Measurements from ENCODE around the gene HDGFL3. TPM values are rescaled to one million over a fixed set of nuclear protein-coding genes. Genes with fewer than 3 reads are reported as not detected.
"Not testable (repeated sequence)": the region's sequence is repeated elsewhere in the genome, so short reads cannot be mapped to it uniquely, and the experiment has no call there.

Gene HDGFL3
- total RNA-seq, 1 donor, result 6.2 TPM

DNA sequence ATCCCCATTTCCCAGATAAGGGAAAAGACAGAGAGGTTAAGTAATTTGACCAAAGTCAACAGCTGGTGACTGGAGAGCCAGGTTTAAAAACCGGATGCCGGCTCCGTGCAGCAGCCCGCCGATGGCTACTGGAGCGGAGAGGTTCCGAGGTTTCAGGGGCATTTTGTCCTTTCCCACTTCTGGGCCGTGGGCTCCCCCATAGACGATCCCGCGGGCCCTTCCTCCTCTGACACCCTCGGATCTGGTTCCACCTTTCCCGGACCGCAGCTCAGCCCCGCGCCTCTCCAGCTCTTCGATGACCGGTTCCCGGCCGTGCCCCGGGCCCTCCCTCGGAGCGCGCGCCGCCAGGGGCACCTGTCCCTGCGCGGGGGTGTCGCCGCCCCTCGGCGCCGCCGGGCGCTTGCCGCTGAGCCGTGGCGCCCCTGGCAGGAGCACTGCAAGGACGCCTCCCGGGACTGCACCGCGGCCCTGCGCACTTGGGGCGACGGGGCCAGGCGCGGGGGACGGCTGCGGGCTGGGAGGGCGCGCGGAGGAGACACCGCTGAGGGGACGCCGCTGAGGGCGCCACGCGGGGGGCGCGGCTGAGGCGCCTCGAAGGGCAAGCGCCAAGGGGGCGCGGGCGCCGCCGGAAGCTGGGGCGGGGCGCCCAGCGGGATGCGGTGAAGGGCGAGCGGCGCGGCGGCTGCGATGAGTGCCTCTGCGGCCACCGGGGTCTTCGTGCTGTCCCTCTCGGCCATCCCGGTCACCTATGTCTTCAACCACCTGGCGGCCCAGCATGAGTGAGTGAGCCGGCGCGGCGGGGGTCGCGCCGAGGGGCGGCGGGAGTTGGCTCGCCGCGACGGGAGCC, 100.4 kb downstream of the HDGFL3 start, which contains the start of gene TM6SF1:
Gene TM6SF1 (plus strand): TSS at position 652 of the 847 bp plus-strand sequence. CDS start 36 bp downstream, at position 688.
- DNase-seq (ENCODE audit: low read depth in 2 of 3, low spot score in 2 of 3), result peak in 2 of 3 donors; percentile 55 to 61

DNA sequence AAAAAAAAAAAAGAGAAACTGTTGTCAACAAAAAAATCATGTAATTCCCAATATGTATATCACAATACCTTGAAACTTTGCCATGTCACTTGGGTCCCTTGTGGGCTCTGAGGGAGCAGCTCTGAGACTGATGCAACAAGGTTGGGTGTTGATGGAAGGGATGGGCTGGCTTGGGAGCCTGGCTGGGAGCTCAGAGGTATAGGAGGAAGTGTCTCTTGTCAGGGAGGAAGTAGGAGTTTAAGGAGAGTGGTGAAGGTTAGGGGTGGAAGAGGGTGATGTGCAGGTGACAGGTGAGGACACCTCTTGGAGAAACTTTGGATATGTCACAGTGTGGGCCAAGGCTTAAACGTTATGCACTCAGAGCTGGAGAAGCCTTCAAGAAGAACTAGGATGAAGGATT, 102.2 kb downstream of the HDGFL3 start:
- DNase-seq (ENCODE audit: low read depth in 2 of 3, low spot score in 2 of 3), result no peak

DNA sequence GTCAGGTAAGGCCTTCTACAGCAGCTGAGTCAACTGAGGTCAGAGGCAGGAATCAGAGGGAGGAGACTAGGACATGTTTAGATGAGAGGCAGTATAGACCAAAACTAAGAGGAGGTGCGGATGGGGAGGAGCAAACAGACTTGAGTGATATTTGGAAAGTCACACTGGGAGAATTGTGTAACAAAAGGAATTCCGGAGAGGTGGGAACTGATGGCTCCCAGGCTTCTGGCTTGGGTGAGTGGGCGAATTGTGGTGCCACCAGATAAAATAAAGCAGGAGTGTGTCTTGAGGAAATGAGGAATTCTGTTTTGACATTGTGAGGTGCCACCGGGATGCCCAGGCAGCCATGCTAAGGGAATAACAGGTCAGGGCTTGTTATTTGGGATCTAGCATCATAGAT, 103.5 kb downstream of the HDGFL3 start:
- no peak for DNase-seq (ENCODE audit: low read depth in 2 of 3, low spot score in 2 of 3)

DNA sequence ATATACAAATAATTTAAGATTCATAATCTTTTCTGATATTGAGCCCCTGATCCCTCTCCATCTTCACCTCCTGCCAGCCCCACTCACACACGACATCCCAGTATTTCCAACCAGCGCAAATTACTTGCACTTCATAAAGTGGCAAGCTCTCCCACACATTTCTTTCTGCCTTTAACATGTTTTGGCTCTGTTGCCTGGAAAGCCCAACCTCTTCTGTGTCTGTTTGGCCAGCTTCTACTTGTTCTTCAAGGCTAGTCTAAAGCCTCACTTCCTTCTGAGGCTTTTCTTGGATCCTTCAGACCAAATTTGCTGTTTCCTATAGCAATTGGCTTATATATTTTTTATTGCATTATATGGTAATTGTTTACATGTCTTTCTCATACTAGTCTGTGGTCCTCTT, 105.3 kb downstream of the HDGFL3 start:
- DNase-seq (ENCODE audit: low read depth in 2 of 3, low spot score in 2 of 3), result no peak

DNA sequence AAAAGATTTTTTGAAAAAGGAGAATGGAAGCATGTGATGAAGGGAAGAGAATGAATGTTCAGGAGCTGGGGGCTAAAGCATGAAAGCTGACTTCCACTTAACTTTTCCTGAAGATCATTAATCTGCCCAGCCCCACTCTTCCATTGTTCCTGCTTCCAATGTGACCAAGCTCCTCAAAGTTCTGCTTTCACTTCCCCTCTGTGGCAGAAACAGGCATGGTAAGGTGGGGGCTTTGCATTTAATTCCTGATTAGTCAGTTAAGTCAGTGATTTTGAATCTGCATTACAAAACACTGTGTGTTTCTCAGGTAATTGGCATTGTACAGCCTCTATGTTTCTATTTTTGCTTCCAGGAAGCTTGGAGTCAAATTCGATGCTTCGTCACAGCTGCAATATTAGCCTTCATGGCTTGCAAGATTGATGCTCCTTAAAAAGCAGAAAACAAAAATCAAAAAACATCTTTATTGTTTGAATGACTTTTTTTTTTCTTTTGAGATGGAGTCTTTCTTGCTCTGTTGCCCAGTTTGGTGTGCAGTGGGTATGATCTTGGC, 107.5 kb downstream of the HDGFL3 start:
- peak in 1 of 3 donors; percentile 29 for DNase-seq (ENCODE audit: low read depth in 2 of 3, low spot score in 2 of 3)

DNA sequence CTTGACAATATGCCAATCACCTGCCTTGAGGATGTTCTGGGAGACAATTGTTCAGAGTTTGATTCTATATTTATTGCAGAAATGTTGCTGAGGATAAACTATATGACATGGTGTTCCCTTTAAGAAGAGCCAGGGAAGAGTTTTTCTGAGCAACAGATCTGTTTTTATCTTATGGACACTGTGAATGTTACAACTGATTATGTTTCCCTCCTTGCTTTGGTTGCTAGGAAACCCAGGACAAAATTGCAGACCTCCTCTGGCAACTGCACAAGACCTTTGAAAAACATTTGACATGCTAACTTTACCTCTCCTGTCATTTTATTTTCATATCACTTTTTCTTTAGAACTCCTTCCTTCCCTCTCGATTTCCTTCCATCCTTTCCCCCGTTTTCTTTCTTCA, 108.3 kb downstream of the HDGFL3 start:
- peak in 1 of 3 donors; percentile 19 for DNase-seq (ENCODE audit: low read depth in 2 of 3, low spot score in 2 of 3)

DNA sequence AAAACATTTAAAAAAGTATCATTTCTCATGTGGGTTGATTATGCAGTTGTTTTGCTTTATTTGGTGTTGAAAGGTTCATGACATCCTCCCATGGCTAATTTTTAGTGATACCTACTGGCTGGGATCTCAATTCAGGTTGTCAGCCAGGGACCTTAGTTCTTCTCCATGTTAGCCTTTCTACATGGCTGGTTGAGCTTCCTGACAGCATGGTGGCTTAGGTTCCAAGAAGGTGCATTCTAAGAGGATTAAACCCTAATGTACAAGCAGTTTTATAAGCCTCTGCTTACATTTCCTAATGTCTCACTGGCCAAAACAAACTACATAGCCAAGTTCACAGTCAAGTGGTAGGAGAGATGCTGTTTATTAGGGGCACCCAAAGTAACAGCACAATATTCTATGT, 109.5 kb downstream of the HDGFL3 start:
- DNase-seq (ENCODE audit: low read depth in 2 of 3, low spot score in 2 of 3), result no peak

DNA sequence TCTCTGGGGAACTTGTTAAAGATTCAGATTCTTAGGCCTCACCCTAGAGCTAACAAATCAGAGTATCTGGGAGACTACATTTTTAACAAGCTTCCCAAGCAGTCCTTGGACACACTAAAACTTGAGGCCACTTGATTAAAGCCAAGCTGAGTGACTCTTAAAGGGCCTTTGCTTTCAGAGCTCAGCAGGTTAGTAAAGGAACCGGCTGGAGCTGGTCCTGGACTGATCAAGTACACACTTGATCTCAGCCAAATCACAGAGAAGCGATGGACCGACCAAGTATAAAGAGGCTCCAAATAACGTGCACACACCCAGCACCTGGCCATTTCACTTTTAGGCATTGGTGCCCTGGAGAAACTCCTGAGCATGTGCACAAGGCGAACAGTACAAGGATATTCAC, 113.0 kb downstream of the HDGFL3 start:
- no peak for DNase-seq (ENCODE audit: low read depth in 2 of 3, low spot score in 2 of 3)

DNA sequence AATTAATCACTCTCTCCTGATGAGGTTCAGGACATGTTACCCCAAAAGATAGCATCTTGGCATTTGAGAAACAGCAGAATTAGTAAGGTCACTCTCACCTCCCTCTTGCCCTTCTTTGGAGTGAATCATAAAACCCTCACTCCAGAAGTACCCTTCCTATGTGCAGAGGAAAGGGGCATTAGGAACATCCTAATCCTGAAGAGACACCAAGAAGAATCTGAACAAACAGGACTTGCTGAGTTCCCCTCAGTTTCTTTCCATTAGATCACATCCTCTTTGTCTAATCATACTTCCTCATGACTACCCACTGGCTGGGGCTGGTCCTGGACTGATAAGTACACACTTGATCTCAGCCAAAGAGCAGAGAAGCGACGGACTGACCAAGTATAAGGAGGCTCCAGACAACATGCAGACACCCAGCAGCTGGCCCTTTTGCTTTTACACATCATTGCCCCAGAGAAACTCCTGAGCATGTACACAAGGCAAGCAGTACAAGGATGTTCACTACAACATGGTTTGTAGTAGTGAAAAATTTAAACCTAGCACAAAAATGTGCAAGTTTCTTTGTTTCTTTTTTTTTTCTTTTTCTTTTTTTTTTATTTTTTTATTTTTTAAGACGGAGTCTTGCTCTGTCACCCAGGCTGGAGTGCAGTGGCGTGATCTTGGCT, 115.2 kb downstream of the HDGFL3 start:
- DNase-seq (ENCODE audit: low read depth in 2 of 3, low spot score in 2 of 3), result peak in 2 of 3 donors; percentile 88 to 96

DNA sequence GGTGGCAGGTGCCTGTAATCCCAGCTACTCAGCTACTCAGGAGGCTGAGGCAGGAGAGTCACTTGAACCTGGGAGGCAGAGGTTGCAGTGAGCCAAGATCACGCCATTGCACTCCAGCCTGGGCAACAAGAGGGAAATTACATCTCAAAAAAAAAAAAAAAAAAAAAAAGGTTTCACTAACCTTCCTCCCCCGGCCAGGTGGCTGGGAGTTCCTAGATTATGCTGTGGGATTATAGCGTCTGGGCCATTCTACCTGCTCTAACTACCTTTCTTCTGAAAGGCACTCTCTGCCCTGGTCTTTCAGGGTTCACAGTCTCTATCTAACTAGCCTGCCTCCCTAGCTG, 115.7 kb downstream of the HDGFL3 start:
- not testable (repeated sequence) for DNase-seq (ENCODE audit: low read depth in 2 of 3, low spot score in 2 of 3)

DNA sequence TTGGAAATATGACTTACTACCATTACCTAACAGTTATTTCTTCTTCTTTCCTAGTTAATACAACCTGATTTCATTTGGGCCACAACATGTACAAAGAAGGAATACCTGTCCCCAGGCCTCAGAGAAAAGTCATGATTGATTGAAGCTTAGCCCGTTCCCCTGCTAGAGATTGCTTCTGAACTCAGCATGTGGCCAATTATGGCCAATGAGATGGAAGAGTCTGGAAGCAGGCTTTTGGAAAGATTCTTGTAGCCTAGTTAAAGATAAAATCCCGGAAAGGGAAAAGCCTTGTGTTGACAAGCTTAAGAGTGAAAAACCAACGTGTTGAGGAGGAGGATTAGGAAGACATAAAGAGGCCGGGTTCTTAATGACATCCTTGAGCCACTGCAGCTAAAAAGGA, 117.2 kb downstream of the HDGFL3 start:
- DNase-seq (ENCODE audit: low read depth in 2 of 3, low spot score in 2 of 3), result no peak

DNA sequence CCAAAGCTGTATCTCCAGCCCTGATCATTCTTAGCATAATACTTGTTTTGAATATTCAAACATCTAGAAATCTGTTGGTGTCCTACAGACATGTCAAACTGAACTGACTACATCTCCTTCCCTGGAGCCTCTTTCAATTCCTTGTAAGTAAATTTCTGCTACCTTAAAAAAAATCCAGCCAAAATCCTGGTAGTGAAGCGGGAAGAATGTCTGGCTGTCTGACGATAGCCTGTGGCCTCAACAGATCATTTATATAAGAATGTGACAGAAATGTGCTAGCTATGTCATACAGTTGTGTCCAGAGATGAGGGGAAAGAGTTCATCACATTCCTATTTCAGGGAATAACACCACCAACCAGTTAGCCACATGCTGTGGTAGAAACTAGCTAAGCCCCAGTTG, 118.7 kb downstream of the HDGFL3 start:
- no peak for DNase-seq (ENCODE audit: low read depth in 2 of 3, low spot score in 2 of 3)

DNA sequence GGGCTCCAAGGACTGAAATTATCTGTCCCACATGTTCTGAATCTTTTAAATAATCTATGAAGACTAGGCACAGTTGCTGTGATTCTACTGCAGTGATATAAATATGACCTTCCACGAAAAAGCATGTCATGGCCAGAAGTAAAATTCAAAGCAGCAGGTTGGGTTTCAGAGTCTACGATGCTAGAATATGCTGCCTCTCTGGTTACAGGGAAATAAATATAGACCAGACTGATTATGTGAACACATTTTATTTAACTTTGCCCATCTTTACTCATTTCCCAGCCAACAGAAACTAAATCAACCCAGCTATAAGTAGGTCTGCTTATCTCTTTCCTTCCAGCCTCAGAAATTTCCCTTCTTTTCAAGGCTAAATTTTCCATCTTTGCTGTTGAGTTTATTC, 120.0 kb downstream of the HDGFL3 start:
- no peak for DNase-seq (ENCODE audit: low read depth in 2 of 3, low spot score in 2 of 3)

DNA sequence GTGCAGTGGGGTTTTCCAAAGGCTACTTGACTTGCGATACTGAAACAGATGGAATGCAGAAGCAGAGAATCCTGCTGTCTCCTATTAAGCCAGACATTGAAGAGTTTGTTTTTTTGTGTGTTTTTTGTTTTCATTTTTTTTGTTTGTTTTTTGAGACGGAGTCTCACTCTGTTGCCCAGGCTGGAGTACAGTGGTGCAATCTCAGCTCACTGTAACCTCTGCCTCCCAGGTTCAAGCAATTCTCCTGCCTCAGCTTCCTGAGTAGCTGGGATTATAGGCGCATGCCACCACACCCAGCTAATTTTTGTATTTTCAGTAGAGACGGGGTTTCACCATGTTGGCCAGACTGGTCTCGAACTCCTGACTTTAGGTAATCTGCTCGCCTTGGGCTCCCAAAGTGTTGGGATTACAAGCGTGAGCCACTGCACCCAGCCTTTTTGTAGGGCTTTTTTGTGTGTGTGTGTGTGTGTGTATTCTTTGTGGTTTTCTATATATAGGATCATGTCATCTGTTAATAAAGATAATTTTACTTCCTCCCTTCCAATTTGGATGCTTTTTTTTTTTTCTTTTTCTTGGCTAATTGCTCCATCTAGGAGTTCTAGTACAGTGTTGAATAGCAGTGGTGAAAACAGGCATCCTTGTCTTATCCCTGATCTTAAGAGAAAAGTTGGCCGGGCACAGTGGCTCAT, 121.6 kb downstream of the HDGFL3 start:
- DNase-seq (ENCODE audit: low read depth in 2 of 3, low spot score in 2 of 3), result peak in 1 of 3 donors; percentile 49

DNA sequence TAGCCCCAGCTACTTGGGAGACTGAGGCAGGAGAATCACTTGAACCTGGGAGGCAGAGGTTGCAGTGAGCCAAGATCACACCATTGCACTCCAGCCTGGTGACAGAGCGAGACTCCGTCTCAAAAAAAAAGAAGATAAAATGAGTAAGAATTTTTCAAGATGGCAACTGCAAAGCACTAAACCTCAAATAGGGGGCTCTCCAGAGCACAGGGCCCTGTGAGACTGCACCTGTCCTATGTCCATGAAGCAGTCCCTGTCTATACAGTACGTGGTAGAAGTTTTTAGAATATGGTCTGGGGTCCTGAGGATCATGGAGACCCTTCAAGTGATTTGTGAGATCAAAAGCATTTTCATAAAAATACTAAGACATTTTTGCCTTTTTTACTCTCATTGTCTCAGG, 122.2 kb downstream of the HDGFL3 start:
- not testable (repeated sequence) for DNase-seq (ENCODE audit: low read depth in 2 of 3, low spot score in 2 of 3)

DNA sequence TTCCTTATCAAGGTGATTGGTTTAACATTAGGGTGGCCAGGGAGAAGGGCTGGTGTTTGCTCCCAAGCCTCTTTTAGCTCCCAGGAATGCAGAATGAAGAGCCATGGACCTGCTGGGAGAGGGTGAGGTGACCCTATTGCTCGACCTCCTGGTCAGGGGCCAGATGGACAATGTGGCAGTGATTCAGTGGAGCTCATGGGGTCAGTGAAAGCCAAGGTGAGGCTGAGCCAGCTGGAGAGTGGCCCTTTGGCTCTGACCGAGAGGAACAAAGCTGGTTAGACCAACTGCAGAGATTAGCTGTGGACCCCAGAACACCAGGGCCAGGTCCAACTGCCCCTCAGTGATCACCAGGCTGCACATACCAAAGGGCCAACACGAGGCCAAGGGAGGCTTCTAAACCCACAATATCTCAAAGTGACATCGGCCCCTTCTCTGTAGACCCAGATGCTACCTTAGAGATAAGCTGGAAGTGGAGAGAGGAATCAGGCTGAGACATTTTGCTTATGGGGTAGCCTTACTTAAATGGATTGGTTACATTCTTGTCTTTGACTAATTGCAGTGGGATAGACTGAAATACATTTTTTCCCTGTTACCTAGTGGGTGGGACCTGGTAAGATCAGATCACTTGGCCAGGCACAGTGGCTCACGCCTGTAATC, 124.8 kb downstream of the HDGFL3 start:
- no peak for DNase-seq (ENCODE audit: low read depth in 2 of 3, low spot score in 2 of 3)

DNA sequence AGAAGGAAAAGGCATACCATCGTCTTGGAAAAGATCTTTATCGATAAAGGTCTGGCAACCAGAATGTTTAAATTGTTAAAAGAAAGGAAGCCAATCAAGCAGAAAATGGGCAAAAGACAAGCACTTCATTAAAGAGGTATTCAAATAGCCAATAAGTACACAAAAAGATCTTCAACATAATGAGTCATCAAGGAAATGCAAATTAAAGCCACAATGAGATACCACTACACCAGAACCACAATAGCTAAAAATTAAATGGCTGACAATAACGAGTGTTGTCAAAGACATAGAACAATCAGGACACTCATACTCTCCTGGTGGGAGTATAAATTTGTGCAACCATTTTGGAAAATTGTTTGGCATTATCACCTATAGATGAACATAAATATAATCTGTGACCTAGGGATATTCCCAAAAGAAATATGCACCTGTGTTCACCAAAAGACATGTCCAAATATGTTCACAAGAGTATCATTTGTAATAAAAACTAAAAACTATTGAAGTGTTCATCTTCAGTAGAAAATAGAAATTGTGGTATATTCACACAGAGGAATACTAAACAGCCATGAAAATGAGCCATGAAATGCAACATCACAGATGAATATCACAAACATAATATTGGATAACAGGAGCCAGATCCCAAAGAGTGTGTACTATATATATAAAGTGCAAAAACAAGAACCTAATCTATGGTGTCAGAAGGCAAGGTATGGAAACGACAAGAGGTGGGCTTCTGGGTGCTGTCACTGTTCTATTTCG, 126.2 kb downstream of the HDGFL3 start:
- no peak for DNase-seq (ENCODE audit: low read depth in 2 of 3, low spot score in 2 of 3)

DNA sequence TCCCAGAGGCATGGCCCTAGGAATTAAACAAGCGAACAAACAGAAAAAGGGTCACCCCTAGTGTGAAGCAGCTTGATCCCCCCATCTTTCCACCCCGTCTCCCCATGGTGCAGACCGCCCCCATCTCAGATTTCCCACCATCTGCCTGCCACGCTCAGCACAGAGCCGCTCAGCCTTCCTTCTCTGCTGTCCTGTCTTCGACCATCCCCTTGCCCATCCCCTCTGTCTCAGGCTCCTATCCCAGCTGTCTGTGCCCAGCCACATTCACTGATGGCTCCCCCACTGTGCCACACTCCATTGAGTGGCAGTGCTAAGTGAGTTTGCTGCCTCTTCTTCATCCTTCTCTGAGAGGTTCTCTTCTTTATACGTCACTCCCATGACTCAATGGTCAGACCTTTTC, 128.9 kb downstream of the HDGFL3 start:
- no peak for DNase-seq (ENCODE audit: low read depth in 2 of 3, low spot score in 2 of 3)
